ENCODE measurements around the gene MFSD6.

Gene MFSD6

GRCh38 chr2:190407662-190408537 lies at the start of gene MFSD6:
TSS of gene MFSD6 (plus strand) at chr2:190408355. CDS start at chr2:190436030, 27,675 bp downstream.
- TF ChIP-seq GATA3 (IDR thresholded peaks at IDR 0.05; ENCODE audit: low read depth, low read length): no peak
- peak; percentile 9; the same call in 1 of the 2 replicates for TF ChIP-seq GATA2 (IDR thresholded peaks at IDR 0.05; ENCODE audit: low read depth, low read length)

GRCh38 chr2:190360561-190360960 lies 47.6 kb upstream of the MFSD6 start:
- TF ChIP-seq GATA3 (IDR thresholded peaks at IDR 0.05; ENCODE audit: low read depth, low read length) (no peak), GATA2 (IDR thresholded peaks at IDR 0.05; ENCODE audit: low read depth, low read length) (no peak)

GRCh38 chr2:190360965-190361364 lies 47.2 kb upstream of the MFSD6 start:
- TF ChIP-seq GATA2 (IDR thresholded peaks at IDR 0.05; ENCODE audit: low read depth, low read length) (no peak), GATA3 (IDR thresholded peaks at IDR 0.05; ENCODE audit: low read depth, low read length) (no peak)

- TF ChIP-seq GATA3 (IDR thresholded peaks at IDR 0.05; ENCODE audit: low read depth, low read length): no peak
- no peak for TF ChIP-seq GATA2 (IDR thresholded peaks at IDR 0.05; ENCODE audit: low read depth, low read length)
These were observed 46.6 kb upstream of the MFSD6 start for GRCh38 chr2:190361572-190361971.

- TF ChIP-seq GATA3 (IDR thresholded peaks at IDR 0.05; ENCODE audit: low read depth, low read length) (no peak), GATA2 (IDR thresholded peaks at IDR 0.05; ENCODE audit: low read depth, low read length) (no peak)
These were observed 45.3 kb upstream of the MFSD6 start for GRCh38 chr2:190362894-190363293.

- TF ChIP-seq GATA3 (IDR thresholded peaks at IDR 0.05; ENCODE audit: low read depth, low read length) (no peak), GATA2 (IDR thresholded peaks at IDR 0.05; ENCODE audit: low read depth, low read length) (no peak)
These were observed 42.5 kb upstream of the MFSD6 start for GRCh38 chr2:190365499-190366204.

- TF ChIP-seq GATA3 (IDR thresholded peaks at IDR 0.05; ENCODE audit: low read depth, low read length) (no peak), GATA2 (IDR thresholded peaks at IDR 0.05; ENCODE audit: low read depth, low read length) (no peak)
These were observed 41.9 kb upstream of the MFSD6 start for GRCh38 chr2:190366248-190366753.

- TF ChIP-seq GATA3 (IDR thresholded peaks at IDR 0.05; ENCODE audit: low read depth, low read length): no peak
These were observed 41.1 kb upstream of the MFSD6 start for GRCh38 chr2:190367091-190367490.

- TF ChIP-seq GATA3 (IDR thresholded peaks at IDR 0.05; ENCODE audit: low read depth, low read length) (no peak), GATA2 (IDR thresholded peaks at IDR 0.05; ENCODE audit: low read depth, low read length) (no peak)
These were observed 38.5 kb upstream of the MFSD6 start for GRCh38 chr2:190369635-190370034.

- TF ChIP-seq GATA3 (IDR thresholded peaks at IDR 0.05; ENCODE audit: low read depth, low read length): no peak
- TF ChIP-seq GATA2 (IDR thresholded peaks at IDR 0.05; ENCODE audit: low read depth, low read length): no peak
These were observed 32.1 kb upstream of the MFSD6 start for GRCh38 chr2:190376083-190376482.

- TF ChIP-seq GATA3 (IDR thresholded peaks at IDR 0.05; ENCODE audit: low read depth, low read length): no peak
- TF ChIP-seq GATA2 (IDR thresholded peaks at IDR 0.05; ENCODE audit: low read depth, low read length): no peak
These were observed 31.4 kb upstream of the MFSD6 start for GRCh38 chr2:190376591-190377245.

- TF ChIP-seq GATA2 (IDR thresholded peaks at IDR 0.05; ENCODE audit: low read depth, low read length) (no peak), GATA3 (IDR thresholded peaks at IDR 0.05; ENCODE audit: low read depth, low read length) (no peak)
These were observed 29.3 kb upstream of the MFSD6 start for GRCh38 chr2:190378880-190379237.

GRCh38 chr2:190379249-190379964 lies 28.7 kb upstream of the MFSD6 start:
- no peak for TF ChIP-seq GATA3 (IDR thresholded peaks at IDR 0.05; ENCODE audit: low read depth, low read length)
- TF ChIP-seq GATA2 (IDR thresholded peaks at IDR 0.05; ENCODE audit: low read depth, low read length): no peak
